Measurements from ENCODE around the gene CUEDC1. TPM values are rescaled to one million over a fixed set of nuclear protein-coding genes. Genes with fewer than 3 reads are reported as not detected.

CUEDC1 gene
- total and polyA plus RNA-seq, 2 of the 13 experiments (the other 11 are each of a cell fraction or from before 2014, with no cell fraction given): 7.4 to 12.9 TPM

DNA sequence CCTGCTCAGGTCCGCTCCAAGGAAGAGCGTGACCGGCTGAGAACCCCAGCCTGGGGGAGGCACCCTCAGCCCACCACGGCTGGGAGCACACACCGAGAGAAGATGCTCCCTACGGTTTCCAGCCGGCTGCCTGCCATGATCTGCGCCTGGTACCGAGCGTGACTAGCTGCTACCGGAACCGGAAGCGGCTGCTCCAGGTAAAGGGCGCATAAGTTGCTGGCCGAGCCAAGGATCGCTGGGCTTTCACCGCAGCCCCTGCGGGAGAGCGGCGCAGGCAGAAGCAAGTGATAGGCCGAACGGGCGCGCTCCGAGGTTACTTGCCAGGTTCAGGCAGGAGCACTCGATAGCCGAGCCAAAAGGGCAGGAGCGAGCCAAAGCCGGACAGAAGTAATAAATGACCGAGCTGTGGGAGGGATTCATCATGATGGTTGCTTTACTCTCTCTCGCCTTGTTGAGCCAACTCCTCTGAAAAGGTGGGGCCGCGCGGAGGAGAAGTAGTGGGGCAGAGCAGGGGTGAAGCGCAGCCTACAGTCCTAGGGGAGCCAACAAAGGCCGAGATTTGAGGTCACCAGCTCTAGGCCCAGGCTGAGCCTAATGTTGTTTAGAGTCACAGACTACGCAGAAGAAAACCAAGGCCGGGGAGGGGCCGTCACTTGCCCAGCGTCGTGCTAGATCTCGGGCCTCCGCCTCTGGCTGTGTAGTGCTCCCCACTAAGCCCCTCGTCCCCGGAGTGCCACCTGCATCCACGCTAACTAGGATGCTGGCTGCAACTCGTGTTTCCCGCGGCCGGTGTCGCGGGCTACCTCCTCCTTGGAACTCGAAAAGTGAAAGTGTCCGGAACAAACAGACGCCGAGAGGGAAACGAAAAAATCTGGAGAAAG lies 105.1 kb downstream of the CUEDC1 start, which contains the start of gene MRPS23 (continued):
- TF ChIP-seq ASH2L (IDR thresholded peaks at IDR 0.05; ENCODE audit: insufficient read length, low read depth, low read length) (peak; percentile 95), FOXO1 (CRISPR knock-in tag; IDR thresholded peaks at IDR 0.05) (peak; percentile 89), REXO4 (CRISPR knock-in tag; IDR thresholded peaks at IDR 0.05; ENCODE audit: borderline replicate concordance) (no peak), ZNF251 (CRISPR knock-in tag; IDR thresholded peaks at IDR 0.05) (no peak), ZNF264 (CRISPR knock-in tag; IDR thresholded peaks at IDR 0.05) (peak; percentile 93), ZNF776 (CRISPR knock-in tag; IDR thresholded peaks at IDR 0.05) (0 out of 2 replicates have a peak, but pooled peaks have one; percentile 80), ZSCAN9 (CRISPR knock-in tag; IDR thresholded peaks at IDR 0.05; ENCODE audit: borderline replicate concordance) (peak; percentile 99), SRSF9 (IDR thresholded peaks at IDR 0.05; ENCODE audit: borderline replicate concordance, insufficient read depth, low read depth, low read length, poor library complexity, severe bottlenecking) (no peak), SNRNP70 (IDR thresholded peaks at IDR 0.05; ENCODE audit: low read depth, low read length) (no peak), EEA1 (CRISPR knock-in tag; IDR thresholded peaks at IDR 0.05; ENCODE audit: borderline replicate concordance) (no peak; the same call in 1 of the 2 replicates), ZNF747 (CRISPR knock-in tag; IDR thresholded peaks at IDR 0.05; ENCODE audit: borderline replicate concordance) (peak; percentile 100), XRCC5 (optimal IDR thresholded peaks at IDR 0.05; ENCODE audit: low read length) (peak; percentile 100), PAWR (CRISPR knock-in tag; IDR thresholded peaks at IDR 0.05; ENCODE audit: borderline replicate concordance) (no peak), POLR2A (IDR thresholded peaks at IDR 0.05; ENCODE audit: insufficient read depth in 1 of 2, low read depth in 2 of 2, low read length in 2 of 2) (peak; percentile 80 to 86), CCAR2 (optimal IDR thresholded peaks at IDR 0.05; ENCODE audit: low read depth, low read length) (peak; percentile 91), ZBTB7A (CRISPR knock-in tag; IDR thresholded peaks at IDR 0.05) (peak; percentile 40; the same call in 1 of the 2 replicates), PTBP1 (IDR thresholded peaks at IDR 0.05; ENCODE audit: low read depth, low read length, poor library complexity, severe bottlenecking) (peak; percentile 97), IKZF1 (IDR thresholded peaks at IDR 0.05) (no peak), ZNF749 (CRISPR knock-in tag; IDR thresholded peaks at IDR 0.05; ENCODE audit: borderline replicate concordance) (peak; percentile 97)
- TF ChIP-seq, protein P1, sequence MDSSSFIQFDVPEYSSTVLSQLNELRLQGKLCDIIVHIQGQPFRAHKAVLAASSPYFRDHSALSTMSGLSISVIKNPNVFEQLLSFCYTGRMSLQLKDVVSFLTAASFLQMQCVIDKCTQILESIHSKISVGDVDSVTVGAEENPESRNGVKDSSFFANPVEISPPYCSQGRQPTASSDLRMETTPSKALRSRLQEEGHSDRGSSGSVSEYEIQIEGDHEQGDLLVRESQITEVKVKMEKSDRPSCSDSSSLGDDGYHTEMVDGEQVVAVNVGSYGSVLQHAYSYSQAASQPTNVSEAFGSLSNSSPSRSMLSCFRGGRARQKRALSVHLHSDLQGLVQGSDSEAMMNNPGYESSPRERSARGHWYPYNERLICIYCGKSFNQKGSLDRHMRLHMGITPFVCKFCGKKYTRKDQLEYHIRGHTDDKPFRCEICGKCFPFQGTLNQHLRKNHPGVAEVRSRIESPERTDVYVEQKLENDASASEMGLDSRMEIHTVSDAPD (CRISPR knock-in tag; IDR thresholded peaks at IDR 0.05): peak; percentile 98
- TF ChIP-seq, protein P2, sequence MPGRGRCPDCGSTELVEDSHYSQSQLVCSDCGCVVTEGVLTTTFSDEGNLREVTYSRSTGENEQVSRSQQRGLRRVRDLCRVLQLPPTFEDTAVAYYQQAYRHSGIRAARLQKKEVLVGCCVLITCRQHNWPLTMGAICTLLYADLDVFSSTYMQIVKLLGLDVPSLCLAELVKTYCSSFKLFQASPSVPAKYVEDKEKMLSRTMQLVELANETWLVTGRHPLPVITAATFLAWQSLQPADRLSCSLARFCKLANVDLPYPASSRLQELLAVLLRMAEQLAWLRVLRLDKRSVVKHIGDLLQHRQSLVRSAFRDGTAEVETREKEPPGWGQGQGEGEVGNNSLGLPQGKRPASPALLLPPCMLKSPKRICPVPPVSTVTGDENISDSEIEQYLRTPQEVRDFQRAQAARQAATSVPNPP (CRISPR knock-in tag; IDR thresholded peaks at IDR 0.05): peak; percentile 94; the same call in 1 of the 2 replicates
- TF ChIP-seq, protein P3, sequence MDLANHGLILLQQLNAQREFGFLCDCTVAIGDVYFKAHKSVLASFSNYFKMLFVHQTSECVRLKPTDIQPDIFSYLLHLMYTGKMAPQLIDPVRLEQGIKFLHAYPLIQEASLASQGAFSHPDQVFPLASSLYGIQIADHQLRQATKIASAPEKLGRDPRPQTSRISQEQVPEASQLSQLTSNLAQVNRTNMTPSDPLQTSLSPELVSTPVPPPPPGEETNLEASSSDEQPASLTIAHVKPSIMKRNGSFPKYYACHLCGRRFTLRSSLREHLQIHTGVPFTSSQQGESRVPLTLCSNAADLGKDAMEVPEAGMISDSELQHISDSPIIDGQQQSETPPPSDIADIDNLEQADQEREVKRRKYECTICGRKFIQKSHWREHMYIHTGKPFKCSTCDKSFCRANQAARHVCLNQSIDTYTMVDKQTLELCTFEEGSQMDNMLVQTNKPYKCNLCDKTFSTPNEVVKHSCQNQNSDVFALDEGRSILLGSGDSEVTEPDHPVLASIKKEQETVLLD (CRISPR knock-in tag; IDR thresholded peaks at IDR 0.05; ENCODE audit: low read depth): peak; percentile 96

Data from HepG2 (cell line).